ENCODE data around the gene CCND1. TPM values are rescaled to one million over a fixed set of nuclear protein-coding genes. Genes with fewer than 3 reads are reported as not detected.

CCND1 gene
- total and polyA plus RNA-seq, 7 experiments from 2014 or later = 0.26 to 4.9 (median 0.84) TPM

DNA sequence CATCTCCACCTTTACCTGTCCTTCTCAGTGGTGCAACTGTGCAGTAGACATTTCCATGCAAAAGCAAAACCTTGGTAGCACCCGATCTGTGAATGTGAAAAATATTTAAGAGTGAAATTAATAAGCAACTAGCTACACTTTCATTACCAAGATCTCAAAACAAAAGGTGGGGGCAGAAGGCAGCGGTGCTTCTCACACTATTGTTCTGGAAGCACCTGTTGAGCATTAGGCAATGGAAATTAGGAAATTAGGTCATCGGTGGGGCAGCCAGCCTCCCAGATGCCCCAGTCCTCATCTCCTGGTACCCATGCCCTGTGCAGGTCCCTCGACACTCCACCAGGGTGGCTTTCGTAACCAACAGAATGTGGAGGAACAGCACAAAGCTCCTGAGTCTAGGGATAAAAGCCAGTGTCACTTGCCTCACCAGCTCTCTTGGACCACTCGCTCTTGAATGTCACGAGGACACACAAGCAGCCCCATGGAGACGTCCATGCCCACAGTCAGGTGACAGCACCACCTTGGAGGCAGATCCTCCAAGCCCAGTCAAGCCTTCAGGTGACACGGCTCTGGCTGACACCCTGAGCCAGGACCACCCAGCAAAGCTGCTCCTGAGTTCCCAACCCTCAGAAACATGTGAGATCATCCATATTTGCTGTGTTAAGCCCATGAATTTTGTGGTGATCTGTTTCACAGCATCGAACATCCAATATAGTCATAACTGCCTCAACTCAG is 30.9 kb downstream of the CCND1 start:
- peak overlapping the region in 1 of 9 donors; percentile 57 for H3K27ac Mint-ChIP-seq
- peaks cover 0 to 4% (median 0%) of the 10 kb centered on the region in 5 donors for H3K27me3 Mint-ChIP-seq
- intact Hi-C loops (cut with micrococcal nuclease) = loop anchor here in 1 of 2 donors (10.0 kb wide), 2 partner anchors 767 to 1783 kb away; partner anchors contain the start of genes IGHMBP2, MRPL21 and NADSYN1

DNA sequence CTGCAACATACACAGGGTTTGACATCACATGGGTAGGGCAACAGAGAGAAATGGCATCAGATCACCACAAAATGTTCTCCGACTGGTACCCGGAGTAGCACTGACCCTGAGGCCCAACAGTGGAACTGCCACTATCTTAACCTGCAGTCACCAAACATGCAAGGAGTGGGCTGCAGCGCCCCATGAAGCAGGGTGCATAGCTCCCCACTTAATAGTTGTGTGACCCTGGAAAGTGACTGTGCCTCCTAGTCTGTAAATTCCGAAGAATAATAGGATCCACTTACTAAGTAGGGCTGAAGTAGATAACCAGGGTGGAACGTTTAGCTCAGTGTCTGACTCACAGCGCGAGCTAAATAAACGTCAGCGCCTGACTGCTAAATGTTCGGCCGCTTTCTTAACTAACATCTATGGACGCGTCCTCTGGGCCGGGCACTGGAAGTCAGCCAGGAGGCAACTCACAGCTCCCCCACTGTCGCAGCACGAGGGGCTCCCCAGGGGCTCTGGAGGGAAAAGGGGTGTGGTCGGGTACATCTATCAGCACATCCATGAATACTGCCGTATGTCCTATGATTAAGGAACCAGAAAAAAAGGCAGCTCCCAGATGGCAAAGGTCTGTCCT is 33.4 kb downstream of the CCND1 start:
- ATAC-seq = no peak
- peak in 3 of 9 donors; percentile 3 to 28 (median 26) for DNase-seq

More for the DNA sequence above, 30.9 kb downstream of the CCND1 start:
- no peaks in the 10 kb centered on the region for H3K27me3 ChIP-seq (ENCODE audit: control insufficient read depth in 2 of 2, insufficient read depth in 2 of 2, low read length in 2 of 2)
- peaks cover 0 to 57% (median 10%) of the 10 kb centered on the region in 3 experiments for H3K36me3 ChIP-seq (ENCODE audit: control insufficient read depth in 2 of 3, insufficient read depth in 3 of 3, low read length in 3 of 3)
- Mint-ChIP-seq H3K4me3 (peak overlapping the region in 3 of 10 donors; percentile 5 to 59 (median 47)), H3K36me3 (peaks cover 0 to 15% (median 5%) of the 10 kb centered on the region in 5 donors), H3K4me1 (peaks cover 24 to 44% (median 35%) of the 10 kb centered on the region in 7 donors), H3K9me3 (no peaks in the 10 kb centered on the region)
- H3K9me3 ChIP-seq (ENCODE audit: control insufficient read depth in 2 of 3, low read length in 3 of 3) = no peaks in the 10 kb centered on the region
- ChIA-PET POLR2A (interaction anchor here (1.0 kb wide), 1 partner anchor 567 kb away, joined by 3 read pairs; no protein-coding TSS in a partner anchor), CTCF (interaction anchor here (1.3 kb wide), 1 partner anchor 16 kb away, joined by 3 read pairs; no protein-coding TSS in a partner anchor)
- ATAC-seq (no peak), DNase-seq (no peak)
- H3K4me3 ChIP-seq (ENCODE audit: low read length) = no peak overlapping the region
- no peak overlapping the region for H3K27ac ChIP-seq (ENCODE audit: low read depth, low read length)
- H3K4me1 ChIP-seq (ENCODE audit: control insufficient read depth in 2 of 2, insufficient read depth in 2 of 2, low read length in 2 of 2) = peaks cover 15 to 19% of the 10 kb centered on the region in 2 donors

GRCh38 chr11:69674886-69675714 is 34.1 kb downstream of the CCND1 start, which contains the start of gene LTO1:
TSS of gene LTO1 (minus strand) at chr11:69675353. CDS start at chr11:69675239, 114 bp downstream.
- Histone ChIP-seq H3K9me3 (ENCODE audit: control insufficient read depth in 2 of 3, low read length in 3 of 3) (no peaks in the 10 kb centered on the region), H3K27ac (ENCODE audit: low read depth, low read length) (peak within 1 kb of the TSS; percentile 85), H3K4me1 (ENCODE audit: control insufficient read depth in 2 of 2, insufficient read depth in 2 of 2, low read length in 2 of 2) (peaks cover 15 to 19% of the 10 kb centered on the region in 2 donors), H3K27me3 (ENCODE audit: control insufficient read depth in 2 of 2, insufficient read depth in 2 of 2, low read length in 2 of 2) (no peaks in the 10 kb centered on the region), H3K36me3 (ENCODE audit: control insufficient read depth in 2 of 3, insufficient read depth in 3 of 3, low read length in 3 of 3) (peaks cover 0 to 28% (median 6%) of the 10 kb centered on the region in 3 experiments), H3K4me3 (ENCODE audit: low read length) (peak within 1 kb of the TSS; percentile 75)
- ATAC-seq (peak; percentile 98), DNase-seq (peak; percentile 90 to 97 (median 93))
- Mint-ChIP-seq H3K27ac (peak within 1 kb of the TSS; percentile 82 to 95 (median 92)), H3K36me3 (peaks cover 0 to 5% (median 0%) of the 10 kb centered on the region in 5 donors), H3K4me3 (peak within 1 kb of the TSS; percentile 91 to 97 (median 94)), H3K9me3 (no peaks in the 10 kb centered on the region), H3K27me3 (peaks cover 0 to 13% (median 0%) of the 10 kb centered on the region in 5 donors), H3K4me1 (peaks cover 22 to 43% (median 31%) of the 10 kb centered on the region in 7 donors)
- ChIA-PET CTCF (interaction anchor here (0.6 to 0.7 kb wide), 2 partner anchors 123 to 1147 kb away, joined by 6 to 7 read pairs; no protein-coding TSS in a partner anchor), POLR2A (interaction anchor here (0.6 to 1.8 kb wide), 6 partner anchors 11 to 596 kb away, joined by 3 to 5 read pairs (median 3); partner anchors contain the start of gene FADD)
- intact Hi-C loops (cut with micrococcal nuclease) = loop anchor here (1.0 to 10.0 kb wide), 8 partner anchors 527 to 1780 kb away; partner anchors contain the start of genes FADD (in 2 of the 2), TPCN2 (in 2 of the 2), DHCR7 (in 1 of the 2) and IGHMBP2 (in 1 of the 2)

More for the DNA sequence above, 33.4 kb downstream of the CCND1 start:
- H3K27ac Mint-ChIP-seq = peak overlapping the region; percentile 77 to 92 (median 87)
- H3K4me1 Mint-ChIP-seq = peaks cover 22 to 44% (median 32%) of the 10 kb centered on the region in 7 donors
- peaks cover 0 to 35% (median 6%) of the 10 kb centered on the region in 3 experiments for H3K36me3 ChIP-seq (ENCODE audit: control insufficient read depth in 2 of 3, insufficient read depth in 3 of 3, low read length in 3 of 3)
- H3K4me3 Mint-ChIP-seq = peak overlapping the region; percentile 91 to 97 (median 94)
- peak overlapping the region; percentile 85 for H3K27ac ChIP-seq (ENCODE audit: low read depth, low read length)
- POLR2A ChIA-PET = interaction anchor here (0.6 to 1.8 kb wide), 5 partner anchors 10 to 597 kb away, joined by 3 to 5 read pairs (median 3); no protein-coding TSS in a partner anchor
- H3K36me3 Mint-ChIP-seq = peaks cover 0 to 5% (median 0%) of the 10 kb centered on the region in 5 donors
- CTCF ChIA-PET = interaction anchor here (0.6 to 0.7 kb wide), 2 partner anchors 124 to 1146 kb away, joined by 6 to 7 read pairs; no protein-coding TSS in a partner anchor
- H3K27me3 ChIP-seq (ENCODE audit: control insufficient read depth in 2 of 2, insufficient read depth in 2 of 2, low read length in 2 of 2) = no peaks in the 10 kb centered on the region
- intact Hi-C loops (cut with micrococcal nuclease) = loop anchor here in 1 of 2 donors (10.0 kb wide), 2 partner anchors 770 to 1780 kb away; partner anchors contain the start of genes IGHMBP2, MRPL21 and NADSYN1
- no peaks in the 10 kb centered on the region for H3K9me3 ChIP-seq (ENCODE audit: control insufficient read depth in 2 of 3, low read length in 3 of 3)
- H3K4me1 ChIP-seq (ENCODE audit: control insufficient read depth in 2 of 2, insufficient read depth in 2 of 2, low read length in 2 of 2) = peaks cover 15 to 19% of the 10 kb centered on the region in 2 donors
- no peaks in the 10 kb centered on the region for H3K9me3 Mint-ChIP-seq
- peaks cover 0 to 13% (median 0%) of the 10 kb centered on the region in 5 donors for H3K27me3 Mint-ChIP-seq
- peak overlapping the region; percentile 75 for H3K4me3 ChIP-seq (ENCODE audit: low read length)

GRCh38 chr11:69677749-69678148 is 36.8 kb downstream of the CCND1 start:
- peaks cover 0 to 2% (median 0%) of the 10 kb centered on the region in 5 donors for H3K36me3 Mint-ChIP-seq
- ChIA-PET CTCF (interaction anchor here (0.7 kb wide), 1 partner anchor 1027 kb away, joined by 3 read pairs; no protein-coding TSS in a partner anchor), POLR2A (interaction anchor here (0.6 kb wide), 1 partner anchor 188 kb away, joined by 3 read pairs; no protein-coding TSS in a partner anchor)
- Histone ChIP-seq H3K9me3 (ENCODE audit: control insufficient read depth in 2 of 3, low read length in 3 of 3) (no peaks in the 10 kb centered on the region), H3K27ac (ENCODE audit: low read depth, low read length) (no peak overlapping the region), H3K4me1 (ENCODE audit: control insufficient read depth in 2 of 2, insufficient read depth in 2 of 2, low read length in 2 of 2) (peaks cover 15 to 18% of the 10 kb centered on the region in 2 donors), H3K4me3 (ENCODE audit: low read length) (no peak overlapping the region), H3K27me3 (ENCODE audit: control insufficient read depth in 2 of 2, insufficient read depth in 2 of 2, low read length in 2 of 2) (no peaks in the 10 kb centered on the region), H3K36me3 (ENCODE audit: control insufficient read depth in 2 of 3, insufficient read depth in 3 of 3, low read length in 3 of 3) (peaks cover 0 to 4% (median 0%) of the 10 kb centered on the region in 3 experiments)
- H3K4me3 Mint-ChIP-seq = no peak overlapping the region
- peaks cover 0 to 13% (median 0%) of the 10 kb centered on the region in 5 donors for H3K27me3 Mint-ChIP-seq
- ATAC-seq (no peak), DNase-seq (no peak)
- intact Hi-C loops (cut with micrococcal nuclease) = loop anchor here (5.0 to 10.0 kb wide), 4 partner anchors 525 to 1777 kb away; partner anchors contain the start of genes DHCR7 (in 1 of the 2), FADD (in 1 of the 2), IGHMBP2 (in 1 of the 2) and MRPL21 (in 1 of the 2)
- no peaks in the 10 kb centered on the region for H3K9me3 Mint-ChIP-seq
- no peak overlapping the region for H3K27ac Mint-ChIP-seq
- H3K4me1 Mint-ChIP-seq = peaks cover 12 to 25% (median 22%) of the 10 kb centered on the region in 7 donors

DNA sequence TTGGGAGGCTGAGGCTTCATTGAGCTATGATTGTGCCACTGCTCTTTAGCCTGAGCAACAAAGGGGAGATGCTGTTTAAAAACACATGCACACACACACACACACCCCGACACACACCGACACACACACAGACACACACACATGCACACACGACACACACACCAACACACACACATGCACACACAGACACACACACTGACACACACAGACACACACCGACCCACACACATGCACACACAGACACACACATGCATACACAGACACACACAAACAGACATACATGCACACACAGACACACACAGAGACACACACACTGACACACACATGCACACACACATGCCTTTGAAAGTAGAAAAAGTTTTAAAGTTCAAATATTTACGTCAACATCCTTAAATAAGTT is 39.7 kb downstream of the CCND1 start:
- no peaks in the 10 kb centered on the region for H3K36me3 Mint-ChIP-seq
- CTCF ChIA-PET = no interaction called here
- H3K4me1 ChIP-seq (ENCODE audit: control insufficient read depth in 2 of 2, insufficient read depth in 2 of 2, low read length in 2 of 2) = no peaks in the 10 kb centered on the region
- no peak for ATAC-seq
- no peaks in the 10 kb centered on the region for H3K9me3 Mint-ChIP-seq
- no peak overlapping the region for H3K4me3 ChIP-seq (ENCODE audit: low read length)
- H3K27ac Mint-ChIP-seq = no peak overlapping the region
- H3K27me3 ChIP-seq (ENCODE audit: control insufficient read depth in 2 of 2, insufficient read depth in 2 of 2, low read length in 2 of 2) = no peaks in the 10 kb centered on the region
- intact Hi-C loops (cut with micrococcal nuclease) = loop anchor here in 1 of 2 donors (10.0 kb wide), 1 partner anchor 794 kb away; no protein-coding TSS in a partner anchor
- H3K27me3 Mint-ChIP-seq = peaks cover 0 to 14% (median 0%) of the 10 kb centered on the region in 5 donors
- no peaks in the 10 kb centered on the region for H3K9me3 ChIP-seq (ENCODE audit: control insufficient read depth in 2 of 3, low read length in 3 of 3)
- H3K36me3 ChIP-seq (ENCODE audit: control insufficient read depth in 2 of 3, insufficient read depth in 3 of 3, low read length in 3 of 3) = no peaks in the 10 kb centered on the region
- H3K27ac ChIP-seq (ENCODE audit: low read depth, low read length) = no peak overlapping the region
- POLR2A ChIA-PET = no interaction called here
- peaks cover 0 to 4% (median 4%) of the 10 kb centered on the region in 7 donors for H3K4me1 Mint-ChIP-seq
- peak overlapping the region in 1 of 10 donors; percentile 0 for H3K4me3 Mint-ChIP-seq
- no peak for DNase-seq
